HG03064 (cell line): ENCODE results near the gene ST8SIA6.
"Not testable (repeated sequence)": the region's sequence is repeated elsewhere in the genome, so short reads cannot be mapped to it uniquely, and the experiment has no call there.

Experiments
- ATAC-seq: cut with Tn5 transposase; IDR thresholded peaks from one replicate; pipeline ENCODE4 v1.9.1; 2021; ENCODE audit warnings: low read depth; ENCODE audit not compliant: unreplicated experiment

The ST8SIA6 gene

GRCh38 chr10:17460756-17461155 is 6.4 kb upstream of the ST8SIA6 start:
- ATAC-seq, result no peak

- no peak for ATAC-seq
Observed at GRCh38 chr10:17457083-17457482, 2.7 kb upstream of the ST8SIA6 start.

- no peak for ATAC-seq
Observed at GRCh38 chr10:17456032-17456548, 1.7 kb upstream of the ST8SIA6 start.

- ATAC-seq, result no peak
Observed at GRCh38 chr10:17455015-17455520, 673 bp upstream of the ST8SIA6 start.

GRCh38 chr10:17453373-17454091 is 863 bp downstream of the ST8SIA6 start:
- no peak for ATAC-seq

GRCh38 chr10:17453035-17453372 is 1.4 kb downstream of the ST8SIA6 start:
- ATAC-seq, result no peak

- ATAC-seq, result no peak
Observed at GRCh38 chr10:17452060-17452841, 2.1 kb downstream of the ST8SIA6 start.

GRCh38 chr10:17450024-17450423 is 4.4 kb downstream of the ST8SIA6 start:
- ATAC-seq, result no peak

- no peak for ATAC-seq
Observed at GRCh38 chr10:17445400-17445998, 8.9 kb downstream of the ST8SIA6 start.

GRCh38 chr10:17444388-17444714 is 10.0 kb downstream of the ST8SIA6 start:
- no peak for ATAC-seq

- ATAC-seq, result peak; percentile 73
Observed at GRCh38 chr10:17443707-17444387, 10.5 kb downstream of the ST8SIA6 start.

GRCh38 chr10:17438583-17438982 is 15.8 kb downstream of the ST8SIA6 start:
- ATAC-seq, result no peak

- ATAC-seq, result not testable (repeated sequence)
Observed at GRCh38 chr10:17436578-17436977, 17.8 kb downstream of the ST8SIA6 start.

- no peak for ATAC-seq
Observed at GRCh38 chr10:17435953-17436352, 18.4 kb downstream of the ST8SIA6 start.

GRCh38 chr10:17435187-17435586 is 19.2 kb downstream of the ST8SIA6 start:
- ATAC-seq, result no peak

- ATAC-seq, result no peak
Observed at GRCh38 chr10:17432723-17433122, 21.7 kb downstream of the ST8SIA6 start.

GRCh38 chr10:17431871-17432311 is 22.5 kb downstream of the ST8SIA6 start:
- ATAC-seq, result no peak

GRCh38 chr10:17430647-17431355 is 23.6 kb downstream of the ST8SIA6 start:
- ATAC-seq, result no peak

- no peak for ATAC-seq
Observed at GRCh38 chr10:17429490-17429889, 24.9 kb downstream of the ST8SIA6 start.
